ENCODE data around the gene LMOD1.
A peak's percentile ranks its signal among the peaks of the same experiment; 100 is the strongest.
"Not testable (repeated sequence)": the region's sequence is repeated elsewhere in the genome, so short reads cannot be mapped to it uniquely, and the experiment has no call there.

LMOD1 gene

DNA sequence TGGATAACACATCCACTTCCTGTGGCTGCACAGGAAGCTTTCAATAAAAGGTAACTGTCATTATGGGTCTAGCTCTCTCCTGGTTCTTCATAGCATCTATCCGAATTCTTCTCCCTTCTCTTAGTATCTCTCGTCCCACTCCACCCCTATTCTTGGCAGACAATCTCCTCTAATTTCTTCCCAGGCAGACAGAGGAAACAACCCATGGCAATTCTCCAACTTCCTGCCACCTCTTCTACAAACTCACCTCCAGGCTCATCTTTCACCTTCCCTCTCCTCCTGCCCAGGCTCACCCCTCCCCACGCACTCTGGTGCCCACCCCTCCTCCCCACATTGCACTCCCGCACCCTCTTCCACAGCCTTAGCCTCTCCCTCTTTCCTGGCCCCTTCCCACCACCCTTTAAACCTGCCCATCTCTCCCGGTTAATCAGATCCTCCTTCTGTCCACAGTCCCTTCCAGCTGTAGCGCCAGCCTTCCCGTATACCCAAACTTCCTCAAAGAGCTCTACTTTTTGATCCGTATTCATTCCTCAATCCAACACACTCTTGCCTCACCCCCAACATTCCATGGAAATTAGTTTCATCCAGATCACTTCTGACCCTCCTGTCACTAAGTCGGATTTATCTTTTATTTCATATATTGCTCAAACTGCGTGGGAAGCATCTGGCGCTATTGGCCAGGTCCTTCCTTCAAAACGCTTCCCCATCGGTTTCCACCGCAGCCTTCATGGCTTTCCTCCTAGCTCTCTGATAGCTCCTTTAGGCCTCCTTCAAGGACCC lies 31.7 kb downstream of the LMOD1 start:
- DNase-seq (ENCODE audit: low spot score): no peak

DNA sequence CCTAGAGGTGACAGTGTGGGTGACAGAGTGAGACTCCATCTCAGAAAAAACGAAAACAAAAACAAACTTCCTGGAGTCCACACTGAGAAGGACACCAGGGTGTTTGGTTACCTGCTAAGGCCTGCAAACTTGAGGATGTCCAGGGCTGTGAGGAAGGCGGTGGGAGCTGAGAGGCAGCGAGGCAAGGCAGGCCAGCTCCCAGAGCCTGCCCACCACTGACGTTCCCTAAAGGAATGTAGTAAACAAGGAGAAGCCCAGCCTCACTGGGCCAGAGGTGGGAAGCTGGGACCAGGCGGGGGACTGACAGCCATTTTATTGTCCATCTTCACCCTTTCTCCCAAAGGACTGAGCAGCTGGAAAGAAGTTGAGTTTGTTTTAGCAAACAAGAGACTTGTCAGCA lies 33.5 kb downstream of the LMOD1 start:
- DNase-seq (ENCODE audit: low spot score): peak; percentile 65

DNA sequence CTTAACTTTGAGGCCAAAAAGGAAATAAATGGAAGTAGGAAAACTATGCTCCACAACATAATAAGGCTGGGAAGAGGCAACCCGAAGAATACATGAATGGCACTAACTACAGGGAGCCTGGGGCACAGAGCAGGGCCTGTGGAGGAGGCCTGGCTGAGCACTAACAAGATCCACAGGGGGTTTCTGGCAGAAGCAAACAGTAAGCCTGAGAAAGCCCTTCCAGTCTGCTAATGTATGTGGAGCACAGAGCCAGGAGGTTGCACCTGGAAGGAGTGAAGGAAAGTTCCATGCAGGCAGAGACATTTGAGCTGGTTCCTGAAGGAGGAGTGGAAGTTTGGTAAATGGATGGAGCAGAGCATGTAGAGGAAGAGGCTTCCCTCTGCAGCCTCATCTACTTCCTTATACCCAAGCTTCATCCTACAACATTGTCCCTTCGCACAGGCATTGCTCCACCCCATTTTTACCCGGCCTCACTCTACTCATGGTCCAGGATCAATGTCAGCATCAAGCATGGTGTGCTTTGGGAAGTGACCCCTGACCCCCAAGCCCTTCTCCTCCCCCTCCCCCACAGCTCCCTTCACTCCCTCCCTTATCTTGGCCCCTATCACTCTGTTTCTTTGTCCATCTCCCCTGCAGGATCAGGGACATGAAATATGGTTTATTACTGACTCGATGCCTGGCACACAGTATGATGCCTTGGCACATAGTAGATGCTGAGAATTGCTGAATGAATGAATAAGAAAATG lies 34.3 kb downstream of the LMOD1 start:
- no peak for DNase-seq (ENCODE audit: low spot score)

DNA sequence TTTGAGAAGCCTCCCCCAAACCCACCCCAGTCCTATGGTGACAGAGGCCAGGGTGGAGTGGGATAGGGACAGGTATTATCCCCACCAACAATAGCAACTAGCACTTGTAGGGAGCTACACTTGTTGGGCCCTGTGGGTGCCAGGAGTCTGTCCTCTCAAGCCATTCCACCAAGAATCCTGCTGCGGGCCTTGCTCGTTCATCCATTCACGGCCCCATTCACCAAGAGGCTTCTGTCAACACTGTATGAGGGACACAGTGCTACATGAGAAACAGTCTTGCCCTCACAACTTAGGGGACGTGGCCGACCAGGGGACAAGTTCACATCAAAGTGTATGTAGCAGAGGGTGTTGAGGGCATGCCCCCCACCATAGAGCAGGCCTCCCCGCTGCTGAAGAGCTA lies 38.7 kb downstream of the LMOD1 start:
- DNase-seq (ENCODE audit: low spot score): no peak

DNA sequence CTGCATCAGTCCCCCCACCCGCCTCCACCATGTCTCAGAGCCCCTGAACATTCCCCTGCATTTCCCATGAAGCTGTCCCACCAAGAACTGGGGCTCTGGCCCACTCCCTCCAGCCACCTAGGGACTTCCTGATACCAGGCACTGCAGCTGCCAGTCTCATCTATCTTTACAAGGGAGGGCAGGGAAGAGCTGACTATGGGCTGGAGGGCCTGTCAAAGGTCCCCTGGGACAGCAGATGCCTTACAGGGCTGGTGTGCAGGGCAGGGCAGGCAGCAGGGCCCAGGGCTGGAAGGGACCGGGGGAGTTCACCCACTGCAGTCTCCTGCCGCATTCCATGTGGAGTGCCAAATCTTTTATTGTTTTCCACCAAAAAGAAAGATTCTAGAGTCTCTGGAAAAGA lies 40.0 kb downstream of the LMOD1 start:
- no peak for DNase-seq (ENCODE audit: low spot score)

DNA sequence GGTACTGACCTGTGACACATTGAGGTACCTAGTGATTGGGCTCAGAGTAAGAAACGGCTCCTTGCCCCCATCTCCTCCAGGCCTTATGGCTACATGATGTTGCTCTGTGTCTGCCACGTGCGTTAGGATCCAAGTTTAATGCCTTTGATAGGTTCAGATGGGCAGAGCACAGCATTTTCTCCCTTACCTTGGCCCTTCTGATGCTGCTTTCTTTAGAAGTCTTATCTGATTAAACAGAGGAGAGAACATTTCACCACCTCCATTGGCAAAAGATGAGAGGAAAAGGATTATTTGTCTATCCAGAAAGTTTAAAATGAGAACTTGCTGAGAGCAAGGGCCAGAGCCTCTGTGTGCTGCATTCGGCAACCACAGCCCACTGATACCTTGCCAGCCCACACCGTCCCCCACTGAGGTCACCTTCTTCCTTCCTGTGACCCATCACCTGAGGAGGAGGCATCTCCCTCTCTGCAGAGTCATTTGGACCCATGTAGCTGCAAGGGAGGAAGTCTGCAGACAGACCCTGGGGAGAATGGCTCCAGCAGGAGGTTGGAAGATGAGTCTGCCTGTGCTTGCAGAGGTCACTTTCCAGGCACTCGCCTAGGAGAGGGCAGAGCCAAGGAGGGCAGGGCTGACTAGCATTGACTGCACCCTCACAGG lies 41.0 kb downstream of the LMOD1 start:
- no peak for DNase-seq (ENCODE audit: low spot score)

DNA sequence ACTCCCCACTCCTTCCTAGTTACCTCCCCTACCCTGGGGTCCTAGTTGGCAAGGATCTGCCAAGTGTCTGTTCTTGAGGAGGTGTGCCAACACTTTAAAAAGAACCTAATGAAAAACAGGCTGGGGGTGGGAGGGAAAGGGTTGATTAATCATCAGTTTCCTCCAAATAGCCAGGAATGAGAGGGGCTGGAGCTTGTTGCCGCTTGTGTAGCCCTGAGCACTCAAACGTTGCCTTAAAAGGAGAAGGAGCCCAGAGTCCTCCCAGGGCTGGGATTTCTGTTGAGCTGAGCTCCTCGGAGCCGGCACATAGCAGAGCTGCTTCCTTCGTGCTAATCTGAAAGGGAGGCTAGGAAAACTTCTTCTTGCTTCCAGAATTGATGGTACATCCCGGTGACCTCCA lies 41.8 kb downstream of the LMOD1 start:
- peak; percentile 77 for DNase-seq (ENCODE audit: low spot score)

DNA sequence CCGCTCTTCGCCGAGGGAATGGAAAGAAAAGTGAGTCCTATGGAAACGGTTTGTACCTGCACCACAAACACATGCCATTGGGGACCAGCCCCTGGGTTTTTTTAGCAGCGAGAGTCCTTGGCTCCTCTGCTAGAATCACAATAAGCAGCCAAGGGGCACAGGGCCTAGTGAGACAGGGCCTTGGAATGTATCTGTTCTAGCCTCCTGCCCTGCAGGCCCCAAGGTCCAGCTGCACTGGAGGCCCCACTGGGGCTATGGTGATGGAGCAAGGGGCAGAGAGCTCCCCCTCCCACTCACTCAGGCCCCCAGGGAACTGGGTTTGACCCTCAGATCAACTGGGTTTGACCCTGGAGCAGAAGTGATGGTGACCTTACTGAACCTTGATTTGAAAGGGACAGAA lies 43.2 kb downstream of the LMOD1 start:
- peak; percentile 63 for DNase-seq (ENCODE audit: low spot score)

DNA sequence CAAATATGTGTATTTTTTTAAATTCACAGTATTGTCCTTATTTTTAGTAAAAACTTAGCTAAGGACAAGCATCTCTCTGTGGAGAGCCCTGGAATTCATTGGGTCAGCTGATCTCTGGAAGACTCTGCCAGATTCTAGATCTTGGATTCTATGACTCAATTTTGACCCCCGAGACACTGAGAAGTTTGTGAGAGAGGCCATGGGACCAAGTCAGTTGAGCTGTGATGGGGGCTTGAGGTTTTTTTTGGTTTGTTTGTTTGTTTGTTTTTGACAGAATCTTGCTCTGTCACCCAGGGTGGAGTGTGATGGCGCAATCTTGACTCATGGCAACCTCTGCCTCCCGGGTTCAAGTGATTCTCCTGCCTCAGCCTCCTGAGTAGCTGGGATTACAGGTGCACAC lies 44.1 kb downstream of the LMOD1 start:
- DNase-seq (ENCODE audit: low spot score): peak; percentile 30

DNA sequence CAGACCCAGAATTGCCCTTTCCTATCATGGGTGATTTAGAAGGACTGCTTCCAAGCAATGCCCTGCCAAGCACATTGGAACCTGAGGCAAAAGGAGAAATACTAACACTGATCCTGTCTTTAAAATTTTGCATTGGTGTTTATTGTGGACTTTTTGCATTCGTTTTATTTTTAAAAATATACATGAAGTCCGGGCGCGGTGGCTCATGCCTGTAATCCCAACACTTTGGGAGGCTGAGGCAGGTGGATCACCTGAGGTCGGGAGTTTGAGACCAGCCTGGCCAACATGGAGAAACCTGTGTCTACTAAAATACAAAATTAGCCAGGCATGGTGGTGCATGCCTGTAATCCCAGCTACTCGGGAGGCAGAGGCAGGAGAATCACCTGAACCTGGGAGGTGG lies 45.3 kb downstream of the LMOD1 start:
- not testable (repeated sequence) for DNase-seq (ENCODE audit: low spot score)

DNA sequence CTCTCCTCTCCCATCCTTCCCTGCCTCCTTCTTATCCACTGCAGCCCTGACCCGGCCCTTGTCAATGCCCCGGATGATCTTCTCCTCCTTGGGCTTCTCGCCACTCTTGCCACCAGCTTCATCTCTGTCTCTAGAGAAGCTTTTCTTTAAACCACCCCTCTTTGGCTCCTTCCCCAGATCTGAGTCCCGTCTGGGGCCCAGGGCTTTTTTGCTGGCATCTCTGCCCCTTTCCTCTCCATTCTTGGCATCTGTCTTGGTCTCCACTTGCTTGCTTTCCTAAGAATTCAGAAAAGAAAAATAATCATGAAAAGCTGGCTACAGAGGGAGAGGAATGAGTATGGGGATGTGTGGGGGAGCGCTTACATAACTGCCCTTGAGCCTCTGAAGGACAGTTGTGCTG lies 45.9 kb downstream of the LMOD1 start:
- DNase-seq (ENCODE audit: low spot score): no peak

DNA sequence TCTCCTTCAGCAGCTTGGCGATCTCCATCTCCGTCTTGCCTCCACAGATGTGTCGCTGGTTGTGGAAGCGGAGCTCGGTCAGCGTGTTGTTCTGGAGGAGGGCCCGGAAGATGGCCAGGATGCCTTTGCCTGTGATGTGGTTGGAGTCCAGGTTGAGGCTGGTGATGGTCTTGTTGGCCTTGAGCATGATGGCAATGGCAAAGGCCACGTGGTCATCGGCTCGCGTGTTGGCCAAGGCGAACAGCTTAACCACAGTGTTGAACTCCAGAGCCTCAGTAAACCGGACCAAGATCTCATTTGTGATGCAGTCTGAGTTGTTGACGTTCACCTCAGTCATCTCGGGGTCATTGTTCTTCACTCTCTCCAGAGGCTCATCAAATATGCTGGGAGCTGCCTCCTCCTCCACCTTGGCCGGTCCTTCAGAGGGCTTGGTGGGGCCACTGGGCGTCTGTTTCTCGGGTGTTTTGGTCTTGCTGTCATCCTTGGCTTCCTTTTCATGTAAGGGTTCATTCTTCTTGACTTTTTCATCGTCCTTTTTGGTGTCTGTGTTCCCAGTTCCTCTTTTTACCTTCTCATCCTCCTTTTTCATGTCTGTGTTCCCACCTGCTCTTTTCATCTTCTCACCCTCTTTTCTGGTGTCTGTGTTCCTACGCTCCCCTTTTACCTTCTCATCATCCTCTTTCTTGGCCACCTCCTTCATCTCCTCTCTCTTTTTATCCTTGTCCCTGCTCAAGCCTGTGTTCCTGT lies 46.5 kb downstream of the LMOD1 start:
- DNase-seq (ENCODE audit: low spot score): no peak

DNA sequence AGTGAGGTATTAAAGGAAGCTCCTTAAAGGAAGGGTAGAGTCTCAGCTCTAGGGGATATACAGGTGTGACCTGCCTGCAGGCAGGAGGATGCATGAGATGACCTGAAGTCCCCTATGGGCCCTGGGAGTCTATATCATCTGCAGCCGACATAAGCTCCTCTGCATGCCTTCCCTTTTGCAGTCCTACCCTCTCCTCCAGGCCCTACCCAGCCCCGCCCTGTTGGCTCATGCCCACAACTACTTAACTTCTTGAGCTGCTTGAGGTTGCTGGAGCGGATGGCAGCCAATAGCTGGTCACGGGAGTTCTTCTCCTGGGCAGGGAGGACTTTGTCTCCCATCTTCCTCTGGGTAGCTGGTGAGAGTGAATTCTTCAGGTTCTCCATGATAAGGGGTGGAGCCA lies 47.4 kb downstream of the LMOD1 start:
- DNase-seq (ENCODE audit: low spot score): no peak

DNA sequence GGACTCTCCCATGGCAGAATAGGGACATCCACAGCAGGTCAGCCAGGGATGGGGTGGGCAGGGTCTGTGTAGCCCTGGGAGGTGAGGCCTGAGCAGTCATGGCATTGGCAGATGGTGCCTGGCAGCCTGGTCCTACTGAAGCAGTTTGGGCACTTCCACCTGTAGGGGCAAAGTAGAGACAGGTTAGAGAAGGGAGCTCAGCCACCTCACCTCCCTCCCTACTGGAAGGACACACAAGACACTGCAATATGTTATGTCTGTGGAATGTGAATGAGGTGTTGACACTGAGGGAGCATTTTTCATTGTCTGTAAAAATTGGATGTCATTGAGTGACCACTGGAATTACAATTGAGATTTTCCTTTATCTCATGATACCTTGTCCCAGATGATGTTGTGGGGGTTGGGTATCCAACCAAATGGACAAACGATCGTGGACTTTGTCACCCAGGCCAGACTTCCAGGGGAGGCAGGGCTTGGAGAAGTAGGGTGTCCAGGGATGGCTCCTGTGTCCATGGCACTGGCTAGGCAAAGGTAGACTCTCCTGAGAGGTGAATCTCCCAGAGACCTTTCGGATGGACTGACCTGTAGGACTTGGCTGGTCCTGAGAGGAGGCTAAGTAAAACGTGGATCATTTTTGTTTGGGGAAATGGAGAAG lies 48.0 kb downstream of the LMOD1 start:
- DNase-seq (ENCODE audit: low spot score): no peak

DNA sequence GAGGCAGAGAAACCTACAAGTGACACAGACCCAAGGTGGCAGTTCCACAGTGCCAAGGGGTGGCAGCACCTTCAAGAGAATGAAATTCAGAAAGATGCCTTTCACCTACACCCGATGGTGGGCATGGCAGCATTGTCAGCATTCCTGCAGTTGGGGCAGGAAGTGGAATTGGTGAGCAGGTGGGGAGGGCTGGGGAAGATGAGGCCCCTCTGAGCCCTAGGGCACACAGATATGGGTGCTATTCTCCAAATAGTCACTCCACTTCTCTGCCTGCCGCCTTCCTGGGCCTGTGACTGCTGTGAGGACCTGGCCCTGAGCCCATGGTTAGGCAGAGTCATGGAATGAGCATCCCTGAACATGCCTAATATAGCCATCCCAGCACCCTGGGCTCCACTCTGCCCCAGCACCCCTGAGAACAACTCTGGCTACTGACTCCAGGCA lies 49.4 kb downstream of the LMOD1 start:
- DNase-seq (ENCODE audit: low spot score): peak; percentile 76

DNA sequence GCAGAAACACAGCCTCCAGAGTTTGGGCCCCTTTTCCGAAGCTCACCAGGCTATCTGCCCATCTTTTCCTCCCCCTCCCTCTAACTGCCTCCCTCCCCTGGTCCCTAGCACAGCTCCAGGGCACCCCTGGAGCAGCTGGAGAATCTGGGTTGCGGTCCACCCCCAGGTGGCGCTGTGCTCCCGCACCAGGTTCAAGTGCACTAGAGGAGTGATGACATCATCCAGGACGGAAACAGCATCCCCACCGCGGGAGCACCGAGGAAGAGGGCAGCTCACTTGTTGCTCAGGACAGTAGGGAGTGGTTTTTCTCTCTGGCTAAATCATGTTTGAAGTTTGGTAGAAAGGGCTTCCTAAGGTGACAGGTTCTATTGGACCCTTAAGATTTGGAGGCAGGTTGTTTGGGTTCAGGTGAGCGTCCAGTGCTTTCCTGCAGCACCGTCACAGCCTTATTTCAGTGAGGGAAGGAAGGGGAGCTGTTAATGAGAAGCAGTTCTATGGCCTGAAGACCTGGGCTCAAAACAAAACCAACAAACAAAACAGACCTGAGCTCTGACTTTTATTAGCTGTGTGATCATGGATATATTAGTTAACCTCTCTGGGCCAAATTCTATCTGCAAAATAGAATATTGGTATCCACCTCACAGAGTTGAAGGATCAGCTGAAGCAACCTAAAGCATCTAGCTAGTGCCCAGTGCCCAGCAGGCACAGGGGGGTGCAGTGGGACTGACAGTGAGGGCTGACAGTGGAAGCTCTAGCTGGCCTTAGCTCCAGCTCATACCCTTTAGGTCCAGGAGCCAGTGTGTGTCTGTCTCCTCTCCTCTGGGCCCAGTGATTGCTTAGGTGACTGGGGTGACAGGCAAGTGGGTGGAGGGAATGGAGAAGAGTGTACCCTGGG lies 50.2 kb downstream of the LMOD1 start:
- peak; percentile 89 for DNase-seq (ENCODE audit: low spot score)

DNA sequence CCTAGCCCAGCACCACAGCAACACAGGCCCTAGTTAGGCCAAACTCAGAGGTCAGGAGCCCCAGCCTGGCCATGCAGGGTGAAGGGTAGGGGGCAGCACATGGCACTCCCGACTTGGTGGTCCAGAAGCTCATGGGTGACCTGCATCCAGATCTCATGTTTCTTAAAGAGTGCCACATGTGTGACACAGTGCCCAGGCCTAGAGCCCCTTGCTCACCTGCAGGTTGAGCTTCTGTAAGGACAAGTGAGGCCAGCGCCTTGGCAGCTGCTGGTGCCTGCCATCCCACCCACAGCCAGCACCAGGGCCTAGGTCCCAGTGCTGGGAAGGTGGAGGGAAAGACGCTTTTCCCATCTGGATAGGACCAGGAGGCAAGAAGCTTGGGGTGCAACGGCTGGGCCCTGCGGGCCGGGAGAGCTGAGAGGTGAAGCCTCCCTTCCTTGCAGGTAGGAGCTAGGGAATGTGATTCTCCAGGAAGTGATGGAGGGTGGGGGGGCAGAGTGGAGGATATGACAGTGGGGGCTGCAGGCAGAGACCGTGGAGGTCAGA lies 51.2 kb downstream of the LMOD1 start:
- no peak for DNase-seq (ENCODE audit: low spot score)

DNA sequence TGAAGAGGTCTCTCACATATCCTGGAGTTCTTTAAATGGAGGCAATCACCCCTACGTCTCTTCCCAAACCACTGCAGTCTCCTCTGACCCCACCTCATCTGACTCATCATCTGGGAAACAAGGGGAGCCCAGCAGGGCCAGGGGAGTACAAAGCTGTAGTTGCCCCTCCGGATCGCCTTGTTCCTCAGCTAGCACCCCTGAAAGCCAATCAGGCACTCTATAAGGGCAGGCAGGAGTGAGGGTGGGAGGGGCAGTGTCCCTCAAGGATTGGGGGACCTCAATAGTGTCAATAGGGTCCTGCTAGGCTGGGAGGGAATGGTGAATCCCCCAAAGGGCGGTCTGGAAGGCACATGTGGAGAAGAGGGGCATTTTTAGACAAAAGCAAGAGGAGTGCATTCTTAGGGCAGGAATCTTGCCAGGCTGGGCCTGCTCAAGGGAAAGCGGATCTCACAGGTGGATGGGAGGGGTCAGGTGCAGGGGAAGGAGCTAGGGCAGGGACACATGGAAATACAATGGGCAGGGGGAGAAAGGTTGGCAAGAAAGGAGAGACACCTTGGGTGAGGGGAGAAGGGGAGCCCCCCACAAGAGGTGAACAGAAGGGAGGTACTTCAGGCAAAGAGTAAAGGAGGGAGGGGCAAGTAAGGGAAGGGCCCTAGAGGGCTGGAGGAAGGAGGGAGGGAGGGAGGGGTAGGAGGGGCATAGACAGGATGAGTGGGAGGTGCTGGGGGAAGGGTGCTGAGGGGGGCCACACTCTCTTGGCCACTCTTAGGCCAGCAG lies 51.8 kb downstream of the LMOD1 start:
- DNase-seq (ENCODE audit: low spot score): no peak

DNA sequence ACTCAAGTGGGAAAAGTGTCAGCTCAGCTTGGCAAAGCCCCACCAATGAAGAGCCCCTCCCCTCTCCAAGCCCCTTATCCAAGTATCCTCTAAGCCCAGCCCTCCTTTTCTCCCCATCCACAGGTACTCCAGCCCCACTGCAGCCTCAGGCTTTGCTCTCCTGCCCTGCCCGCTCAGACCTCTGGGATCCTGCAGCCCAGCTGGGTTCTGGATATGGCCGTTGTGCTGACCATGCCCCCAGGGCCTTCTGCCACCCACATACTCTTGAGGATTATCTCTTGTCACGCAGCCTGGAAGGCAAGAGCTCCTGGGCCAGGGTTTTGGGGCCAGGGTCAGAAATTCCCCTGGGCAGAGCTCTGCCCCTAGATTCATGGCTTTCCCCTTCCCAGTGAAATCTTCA lies 52.9 kb downstream of the LMOD1 start:
- no peak for DNase-seq (ENCODE audit: low spot score)

DNA sequence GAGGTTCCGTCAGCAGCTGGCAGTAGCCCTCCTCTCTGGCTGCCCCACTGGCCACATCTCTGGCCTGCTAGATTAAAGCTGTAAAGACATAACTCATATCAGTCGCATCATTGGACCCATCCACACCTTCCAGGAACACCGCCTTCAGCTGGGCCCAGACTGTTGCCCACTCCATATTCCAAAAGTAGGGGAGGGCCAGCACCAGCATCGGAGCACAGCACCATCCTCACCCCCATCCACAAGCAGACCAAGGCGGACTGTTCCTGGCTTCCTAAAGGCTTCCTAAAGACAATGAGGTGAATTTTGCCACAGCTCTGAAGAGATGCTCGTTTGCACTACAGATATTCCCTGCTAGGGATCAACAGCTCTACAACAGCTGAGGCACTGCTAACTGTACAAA lies 54.1 kb downstream of the LMOD1 start:
- no peak for DNase-seq (ENCODE audit: low spot score)

All from AG08396 (cell line).